HepG2 (cell line): ENCODE results near the gene COX5B. TPM values are rescaled to one million over a fixed set of nuclear protein-coding genes. Genes with fewer than 3 reads are reported as not detected.

Experiments
- BCL6 ChIP-seq: IDR thresholded peaks from 2 replicates; pipeline ENCODE4 v1.6.1; 2016; ENCODE audit warnings: missing genetic modification reagents, missing compliant biosample characterization
- BORCS8-MEF2B ChIP-seq: sonication (generic); formaldehyde crosslinking; IDR thresholded peaks from 2 replicates; pipeline ENCODE4 v1.8.0; 2022; ENCODE audit warnings: mild to moderate bottlenecking, missing genetic modification reagents
- DDIT3 ChIP-seq: sonication (generic); formaldehyde crosslinking; IDR thresholded peaks from 2 replicates; pipeline ENCODE4 v1.4.0; 2020; ENCODE audit warnings: mild to moderate bottlenecking, missing genetic modification reagents
- FUBP1 ChIP-seq: sonication (generic); formaldehyde crosslinking; IDR thresholded peaks from 2 replicates; pipeline ENCODE4 v1.5.1; 2020; ENCODE audit warnings: missing genetic modification reagents, mild to moderate bottlenecking, borderline replicate concordance
- HNF4A ChIP-seq: sonication (generic); formaldehyde crosslinking; IDR thresholded peaks from 2 replicates; pipeline ENCODE4 v1.4.0; 2020; ENCODE audit warnings: missing genetic modification reagents
- KAT8 ChIP-seq: IDR thresholded peaks from 2 replicates; pipeline ENCODE4 v1.6.1; 2016; ENCODE audit warnings: missing genetic modification reagents, missing compliant biosample characterization
- KDM5A ChIP-seq: fragments of 200-600 bp; sonication (generic); IDR thresholded peaks from 2 replicates; pipeline ENCODE4 v1.7.0; 2018; ENCODE audit warnings: antibody characterized with exemption, mild to moderate bottlenecking, low read length, borderline replicate concordance
- MED1 ChIP-seq: sonication (generic); formaldehyde crosslinking; IDR thresholded peaks from 2 replicates; pipeline ENCODE4 v1.4.0; 2020; ENCODE audit warnings: missing genetic modification reagents
- MYNN ChIP-seq: sonication (generic); formaldehyde crosslinking; IDR thresholded peaks from 2 replicates; pipeline ENCODE4 v1.4.0; 2020; ENCODE audit warnings: mild to moderate bottlenecking, low read depth, missing genetic modification reagents
- NAIF1 ChIP-seq: sonication (generic); formaldehyde crosslinking; IDR thresholded peaks from 2 replicates; pipeline ENCODE4 v1.5.0; 2020; ENCODE audit warnings: mild to moderate bottlenecking, missing genetic modification reagents, borderline replicate concordance
- PREB ChIP-seq: sonication (generic); formaldehyde crosslinking; IDR thresholded peaks from 2 replicates; pipeline ENCODE4 v1.4.0; 2020; ENCODE audit warnings: missing genetic modification reagents
- TRIM22 ChIP-seq: fragments of 450-650 bp; IDR thresholded peaks from 2 replicates; pipeline ENCODE4 v1.6.1; 2017
- WIZ ChIP-seq: sonication (generic); formaldehyde crosslinking; IDR thresholded peaks from 2 replicates; pipeline ENCODE4 v1.5.1; 2020; ENCODE audit warnings: mild to moderate bottlenecking, missing genetic modification reagents
- ZBTB34 ChIP-seq: sonication (generic); formaldehyde crosslinking; IDR thresholded peaks from 2 replicates; pipeline ENCODE4 v1.8.0; 2022; ENCODE audit warnings: mild to moderate bottlenecking, missing genetic modification reagents
- ZFP36L2 ChIP-seq: sonication (generic); formaldehyde crosslinking; IDR thresholded peaks from 2 replicates; pipeline ENCODE4 v1.4.0; 2020; ENCODE audit warnings: missing genetic modification reagents
- ZKSCAN5 ChIP-seq: sonication (generic); formaldehyde crosslinking; IDR thresholded peaks from 2 replicates; pipeline ENCODE4 v1.5.1; 2020; ENCODE audit warnings: mild to moderate bottlenecking, missing genetic modification reagents
- ZNF136 ChIP-seq: sonication (generic); formaldehyde crosslinking; IDR thresholded peaks from 2 replicates; pipeline ENCODE4 v1.8.1; 2022; ENCODE audit warnings: low read depth, mild to moderate bottlenecking, moderate library complexity, missing genetic modification reagents
- ZNF33A ChIP-seq: sonication (generic); formaldehyde crosslinking; IDR thresholded peaks from 2 replicates; pipeline ENCODE4 v1.5.1; 2020; ENCODE audit warnings: missing genetic modification reagents, mild to moderate bottlenecking, moderate library complexity, borderline replicate concordance
- ZNF354B ChIP-seq: sonication (generic); formaldehyde crosslinking; IDR thresholded peaks from 2 replicates; pipeline ENCODE4 v1.8.0; 2022; ENCODE audit warnings: mild to moderate bottlenecking, missing genetic modification reagents
- ZNF367 ChIP-seq: sonication (generic); formaldehyde crosslinking; IDR thresholded peaks from 2 replicates; pipeline ENCODE4 v1.4.0; 2020; ENCODE audit warnings: missing genetic modification reagents, borderline replicate concordance
- ZNF572 ChIP-seq: sonication (generic); formaldehyde crosslinking; IDR thresholded peaks from 2 replicates; pipeline ENCODE4 v1.5.1; 2020; ENCODE audit warnings: mild to moderate bottlenecking, missing genetic modification reagents
- ZNF589 ChIP-seq: sonication (generic); formaldehyde crosslinking; conservative IDR thresholded peaks from 2 replicates; pipeline ENCODE4 v1.8.0; 2022; ENCODE audit warnings: mild to moderate bottlenecking, moderate library complexity, missing genetic modification reagents
- ZNF75D ChIP-seq: sonication (generic); formaldehyde crosslinking; IDR thresholded peaks from 2 replicates; pipeline ENCODE4 v1.8.1; 2023; ENCODE audit warnings: missing genetic modification reagents, mild to moderate bottlenecking, borderline replicate concordance
- ZSCAN25 ChIP-seq: sonication (generic); formaldehyde crosslinking; IDR thresholded peaks from 2 replicates; pipeline ENCODE4 v1.8.0; 2022; ENCODE audit warnings: mild to moderate bottlenecking, missing genetic modification reagents
- polyA plus RNA-seq, 8 experiments: library from polyadenylated mRNA; depleted of rRNA in 3 of 8; stranded (reverse) in 7 of 8; unstranded in 1 of 8; fragments of >200 nt; fragmentation: Illumina TruSeq in 4 of 8; extraction: Trizol in 4 of 8; gene quantifications; 2 replicates each; pipeline versions ENCODE4 v1.2.1 to v1.2.3, GENCODE V29; 2011 to 2016; ENCODE audit warnings: low read depth in 4 of 8, missing spikeins in 1 of 8, mixed read lengths in 1 of 8; ENCODE audit not compliant: insufficient read depth in 1 of 8
- total RNA-seq, 5 experiments: library from RNA; depleted of rRNA; stranded (reverse); fragments of >200 nt; fragmentation: Illumina TruSeq; extraction: Trizol; gene quantifications; 2 replicates each; pipeline ENCODE4 v1.2.3, GENCODE V29; 2016; ENCODE audit warnings: low read depth in 1 of 5

The COX5B gene
- total and polyA plus RNA-seq, 2 of the 13 experiments (the other 11 are each of a cell fraction or from before 2014, with no cell fraction given), result 453 to 536 TPM

- TF ChIP-seq ZNF367 (CRISPR knock-in tag) (peak; percentile 86; the same call in 1 of the 2 replicates), ZFP36L2 (CRISPR knock-in tag) (no peak), ZNF572 (CRISPR knock-in tag) (no peak), HNF4A (CRISPR knock-in tag) (peak; percentile 39; the same call in 1 of the 2 replicates), FUBP1 (CRISPR knock-in tag) (no peak; the same call in 1 of the 2 replicates), TRIM22 (no peak), ZSCAN25 (CRISPR knock-in tag) (peak; percentile 72), ZKSCAN5 (CRISPR knock-in tag) (peak; percentile 52; the same call in 1 of the 2 replicates), DDIT3 (CRISPR knock-in tag) (no peak), ZNF589 (CRISPR knock-in tag) (no peak), MYNN (peak; percentile 38; the same call in 1 of the 2 replicates), BORCS8-MEF2B (no peak; the same call in 1 of the 2 replicates), ZNF33A (CRISPR knock-in tag) (peak; percentile 8; the same call in 1 of the 2 replicates), ZNF354B (CRISPR knock-in tag) (no peak), MED1 (CRISPR knock-in tag) (peak; percentile 76), ZNF75D (no peak), ZNF136 (CRISPR knock-in tag) (peak; percentile 91), PREB (no peak), NAIF1 (CRISPR knock-in tag) (no peak), ZBTB34 (no peak), KDM5A (peak; percentile 89), WIZ (CRISPR knock-in tag) (peak; percentile 29; the same call in 1 of the 2 replicates), BCL6 (CRISPR knock-in tag) (no peak), KAT8 (CRISPR knock-in tag) (peak; percentile 97)
Measured at GRCh38 chr2:97645695-97646629, at the start of gene COX5B (continued).
